Mononuclear cell (primary cell): ENCODE results near the gene ERAL1. TPM values are rescaled to one million over a fixed set of nuclear protein-coding genes. Genes with fewer than 3 reads are reported as not detected.

Experiments
- H3K27me3 ChIP-seq: 2 replicates; pipeline ENCODE4 v1.6.0; 2011; ENCODE audit warnings: low read length, control low read depth; ENCODE audit not compliant: insufficient read depth
- H3K4me1 ChIP-seq: 2 replicates; pipeline ENCODE4 v1.5.1; 2011; ENCODE audit warnings: mild to moderate bottlenecking, low read length, control low read depth; ENCODE audit not compliant: insufficient read depth
- H3K4me3 ChIP-seq: 2 replicates; pipeline ENCODE4 v1.5.1; 2011; ENCODE audit warnings: mild to moderate bottlenecking, low read length, moderate library complexity
- H3K9me3 ChIP-seq: 2 replicates; pipeline ENCODE4 v1.5.1; 2011; ENCODE audit warnings: low read depth, mild to moderate bottlenecking, control low read depth, low read length
- total RNA-seq: library from RNA; depleted of rRNA; stranded (reverse); fragments of >200 nt; gene quantifications from one replicate; pipeline ENCODE4 v1.2.3, GENCODE V29; 2012

ERAL1 gene
- total RNA-seq, 1 donor: 11.1 TPM

- Histone ChIP-seq H3K4me3 (no peak overlapping the region), H3K9me3 (no peaks in the 10 kb centered on the region), H3K27me3 (no peaks in the 10 kb centered on the region), H3K4me1 (no peaks in the 10 kb centered on the region)
Measured at GRCh38 chr17:28908640-28909167, 53.9 kb downstream of the ERAL1 start.

- H3K9me3 ChIP-seq: no peaks in the 10 kb centered on the region
- no peak overlapping the region for H3K4me3 ChIP-seq
- no peaks in the 10 kb centered on the region for H3K4me1 ChIP-seq
- H3K27me3 ChIP-seq: no peaks in the 10 kb centered on the region
Measured at GRCh38 chr17:28910534-28910933, 55.7 kb downstream of the ERAL1 start.

Other genes starting within 250 kb of the ERAL1 start
- 4.9 TPM for gene RSKR, start 240.8 kb upstream of the ERAL1 start, total RNA-seq
- gene BLTP2, start 209.9 kb upstream of the ERAL1 start, total RNA-seq: 85.2 TPM
- 31.3 TPM for gene SDF2, start 193.1 kb upstream of the ERAL1 start, total RNA-seq
- gene SUPT6H, start 192.8 kb upstream of the ERAL1 start, total RNA-seq: 80.9 TPM
- 0.94 TPM for gene PROCA1, start 143.1 kb upstream of the ERAL1 start, total RNA-seq
- 27.0 TPM for gene RAB34, start 137.1 kb upstream of the ERAL1 start, total RNA-seq
- 1,375 TPM for gene RPL23A, start 135.0 kb upstream of the ERAL1 start, total RNA-seq
- not detected for gene TLCD1, start 128.8 kb upstream of the ERAL1 start, total RNA-seq
- gene NEK8, start 126.2 kb upstream of the ERAL1 start, total RNA-seq: 1.4 TPM
- gene TRAF4, start 111.0 kb upstream of the ERAL1 start, total RNA-seq: 51.2 TPM
- gene FAM222B, start 12.2 kb upstream of the ERAL1 start, total RNA-seq: 15.1 TPM
- 52.7 TPM for gene FLOT2, start 42.7 kb downstream of the ERAL1 start, total RNA-seq
- 12.0 TPM for gene DHRS13, start 48.1 kb downstream of the ERAL1 start, total RNA-seq
- 102 TPM for gene PHF12, start 96.5 kb downstream of the ERAL1 start, total RNA-seq
- 0.94 TPM for gene SEZ6, start 151.0 kb downstream of the ERAL1 start, total RNA-seq
- gene PIPOX, start 188.1 kb downstream of the ERAL1 start, total RNA-seq: 2.9 TPM